ENCODE results near the gene ATF6B.
A peak's percentile ranks its signal among the peaks of the same experiment; 100 is the strongest.

DNA sequence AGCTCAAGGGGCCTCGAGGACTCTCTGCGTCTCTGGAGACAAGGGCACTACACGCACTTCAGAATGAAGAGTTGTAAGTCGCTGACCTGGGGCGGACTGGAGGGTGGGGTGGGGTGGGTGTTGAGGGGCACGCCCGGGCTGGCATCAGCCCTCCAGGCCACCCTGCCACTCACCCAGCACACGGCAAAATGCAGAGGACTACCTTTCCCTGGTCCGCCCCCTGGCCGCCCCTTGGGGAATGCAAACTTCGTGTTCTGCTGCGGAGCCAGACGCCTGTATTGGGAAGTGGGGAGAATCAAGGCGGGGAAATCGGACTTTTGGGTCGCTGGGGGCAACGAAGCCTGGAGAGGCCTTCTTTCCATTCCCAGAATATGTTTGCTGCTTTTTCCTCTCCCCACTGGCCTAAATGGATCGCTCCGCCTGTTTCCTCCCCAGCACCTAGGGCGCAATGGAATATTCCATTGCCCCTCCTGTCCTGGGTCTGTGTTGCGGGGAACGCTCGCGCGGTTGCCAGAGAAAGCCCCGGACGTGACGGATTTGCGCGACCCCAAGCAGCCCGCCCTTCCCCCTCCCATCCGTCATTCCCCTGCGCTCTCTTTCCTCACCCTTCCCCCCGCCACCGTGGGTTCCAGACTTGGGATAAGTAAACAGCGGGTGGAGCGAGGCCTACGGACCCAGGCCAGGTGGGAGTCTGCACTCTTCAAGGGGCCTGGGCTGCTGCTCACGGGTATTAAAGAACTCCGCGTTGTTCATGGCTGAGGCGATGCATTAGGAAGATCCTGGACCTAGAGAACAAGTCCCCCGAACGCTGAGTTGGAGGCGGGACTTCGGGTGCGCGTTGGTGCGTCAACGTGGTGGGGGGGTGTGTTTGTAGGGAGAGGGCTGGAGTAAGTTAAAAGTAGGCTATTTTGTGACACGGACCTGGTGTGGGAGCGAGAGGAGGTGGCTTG is 25.8 kb upstream of the ATF6B start, which contains the start of gene PPT2:
- TF ChIP-seq, protein P1, sequence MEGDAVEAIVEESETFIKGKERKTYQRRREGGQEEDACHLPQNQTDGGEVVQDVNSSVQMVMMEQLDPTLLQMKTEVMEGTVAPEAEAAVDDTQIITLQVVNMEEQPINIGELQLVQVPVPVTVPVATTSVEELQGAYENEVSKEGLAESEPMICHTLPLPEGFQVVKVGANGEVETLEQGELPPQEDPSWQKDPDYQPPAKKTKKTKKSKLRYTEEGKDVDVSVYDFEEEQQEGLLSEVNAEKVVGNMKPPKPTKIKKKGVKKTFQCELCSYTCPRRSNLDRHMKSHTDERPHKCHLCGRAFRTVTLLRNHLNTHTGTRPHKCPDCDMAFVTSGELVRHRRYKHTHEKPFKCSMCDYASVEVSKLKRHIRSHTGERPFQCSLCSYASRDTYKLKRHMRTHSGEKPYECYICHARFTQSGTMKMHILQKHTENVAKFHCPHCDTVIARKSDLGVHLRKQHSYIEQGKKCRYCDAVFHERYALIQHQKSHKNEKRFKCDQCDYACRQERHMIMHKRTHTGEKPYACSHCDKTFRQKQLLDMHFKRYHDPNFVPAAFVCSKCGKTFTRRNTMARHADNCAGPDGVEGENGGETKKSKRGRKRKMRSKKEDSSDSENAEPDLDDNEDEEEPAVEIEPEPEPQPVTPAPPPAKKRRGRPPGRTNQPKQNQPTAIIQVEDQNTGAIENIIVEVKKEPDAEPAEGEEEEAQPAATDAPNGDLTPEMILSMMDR (IDR thresholded peaks at IDR 0.05), result peak in 4 of 5 experiments; percentile 20 to 44 (median 27)
- TF ChIP-seq EP300 (IDR thresholded peaks at IDR 0.05), result peak; percentile 87 to 94
- peak in 1 of 2 donors; percentile 65 for TF ChIP-seq POLR2A (IDR thresholded peaks at IDR 0.05)
